Measurements from ENCODE around the gene CLTCL1.

Gene CLTCL1

GRCh38 chr22:19147195-19147780 is 144.2 kb downstream of the CLTCL1 start:
- no peak for TF ChIP-seq CTCF (IDR thresholded peaks at IDR 0.05; ENCODE audit: insufficient read depth, low read length, poor library complexity, severe bottlenecking)
- Histone ChIP-seq H3K36me3 (ENCODE audit: control insufficient read depth, insufficient read depth, low read length) (peaks cover 2% of the 10 kb centered on the region), H3K4me3 (replicated peaks; ENCODE audit: low read depth, low read length) (no peak overlapping the region), H3K27me3 (replicated peaks; ENCODE audit: control insufficient read depth, insufficient read depth, low read length) (peaks cover 1% of the 10 kb centered on the region; the same call in 1 of the 2 replicates)
- DNase-seq (ENCODE audit: extremely low read depth, insufficient read length): no peak

- Histone ChIP-seq H3K27me3 (replicated peaks; ENCODE audit: control insufficient read depth, insufficient read depth, low read length) (0 out of 2 replicates have a peak, but pooled peaks cover 1% of the 10 kb centered on the region), H3K4me3 (replicated peaks; ENCODE audit: low read depth, low read length) (no peak overlapping the region), H3K36me3 (ENCODE audit: control insufficient read depth, insufficient read depth, low read length) (peaks cover 6% of the 10 kb centered on the region)
- TF ChIP-seq CTCF (IDR thresholded peaks at IDR 0.05; ENCODE audit: insufficient read depth, low read length, poor library complexity, severe bottlenecking): no peak
- DNase-seq (ENCODE audit: extremely low read depth, insufficient read length): no peak
Observed at GRCh38 chr22:19146215-19146968, 145.1 kb downstream of the CLTCL1 start.

- DNase-seq (ENCODE audit: extremely low read depth, insufficient read length): no peak
- H3K4me3 ChIP-seq (replicated peaks; ENCODE audit: low read depth, low read length): peak overlapping the region; percentile 98
- TF ChIP-seq CTCF (IDR thresholded peaks at IDR 0.05; ENCODE audit: insufficient read depth, low read length, poor library complexity, severe bottlenecking): no peak
- H3K36me3 ChIP-seq (ENCODE audit: control insufficient read depth, insufficient read depth, low read length): peaks cover 17% of the 10 kb centered on the region
- no peaks in the 10 kb centered on the region for H3K27me3 ChIP-seq (replicated peaks; ENCODE audit: control insufficient read depth, insufficient read depth, low read length)
Observed at GRCh38 chr22:19143967-19144400, 147.5 kb downstream of the CLTCL1 start.

- no peak overlapping the region for H3K4me3 ChIP-seq (replicated peaks; ENCODE audit: low read depth, low read length)
- H3K36me3 ChIP-seq (ENCODE audit: control insufficient read depth, insufficient read depth, low read length): peaks cover 24% of the 10 kb centered on the region
- DNase-seq (ENCODE audit: extremely low read depth, insufficient read length): no peak
- no peak for TF ChIP-seq CTCF (IDR thresholded peaks at IDR 0.05; ENCODE audit: insufficient read depth, low read length, poor library complexity, severe bottlenecking)
- H3K27me3 ChIP-seq (replicated peaks; ENCODE audit: control insufficient read depth, insufficient read depth, low read length): no peaks in the 10 kb centered on the region
Observed at GRCh38 chr22:19143212-19143611, 148.3 kb downstream of the CLTCL1 start.

GRCh38 chr22:19142394-19142793 is 149.1 kb downstream of the CLTCL1 start:
- Histone ChIP-seq H3K27me3 (replicated peaks; ENCODE audit: control insufficient read depth, insufficient read depth, low read length) (no peaks in the 10 kb centered on the region), H3K4me3 (replicated peaks; ENCODE audit: low read depth, low read length) (no peak overlapping the region), H3K36me3 (ENCODE audit: control insufficient read depth, insufficient read depth, low read length) (peaks cover 32% of the 10 kb centered on the region)
- no peak for TF ChIP-seq CTCF (IDR thresholded peaks at IDR 0.05; ENCODE audit: insufficient read depth, low read length, poor library complexity, severe bottlenecking)
- DNase-seq (ENCODE audit: extremely low read depth, insufficient read length): no peak

All from GM06990 (cell line).